Naive B cell (primary cell): ENCODE measurements around the gene PREX1. TPM values are rescaled to one million over a fixed set of nuclear protein-coding genes. Genes with fewer than 3 reads are reported as not detected.

Source experiments
- ATAC-seq, 2 donors: fragments of 150-1000 bp; cut with Tn5 transposase; 2 replicates each; pipeline ENCODE4 v1.10.0; 2021; ENCODE audit warnings: low read depth in 2 of 2, mild to moderate bottlenecking in 2 of 2, moderate library complexity in 2 of 2
- DNase-seq: peaks from one replicate; pipeline ENCODE4 v3.0.0; 2022
- H3K27ac Mint-ChIP-seq, 6 donors: one replicate each; pipeline ENCODE4 v1.8.0; 2020 to 2022; ENCODE audit warnings: mild to moderate bottlenecking in 6 of 6, mixed read lengths in 6 of 6, moderate library complexity in 5 of 6, inconsistent platforms in 2 of 6
- H3K27me3 Mint-ChIP-seq, 3 donors: one replicate each; pipeline ENCODE4 v1.8.0; 2021 to 2022; ENCODE audit warnings: mixed read lengths in 3 of 3, mild to moderate bottlenecking in 1 of 3
- H3K36me3 Mint-ChIP-seq, 2 donors: one replicate each; pipeline ENCODE4 v1.8.0; 2020 to 2022; ENCODE audit warnings: mixed read lengths in 2 of 2, inconsistent platforms in 1 of 2, mild to moderate bottlenecking in 1 of 2
- H3K4me1 Mint-ChIP-seq, 3 donors: one replicate each; pipeline ENCODE4 v1.8.0; 2020 to 2022; ENCODE audit warnings: mixed read lengths in 3 of 3, inconsistent platforms in 1 of 3, mild to moderate bottlenecking in 1 of 3, moderate library complexity in 1 of 3
- H3K4me3 Mint-ChIP-seq, 8 donors: one replicate each; pipeline ENCODE4 v1.8.0; 2020 to 2022; ENCODE audit warnings: mild to moderate bottlenecking in 8 of 8, mixed read lengths in 8 of 8, moderate library complexity in 8 of 8, inconsistent platforms in 2 of 8
- H3K9me3 Mint-ChIP-seq, 7 donors: one replicate each; pipeline ENCODE4 v1.8.0; 2020 to 2022; ENCODE audit warnings: mixed read lengths in 7 of 7, mild to moderate bottlenecking in 5 of 7, inconsistent platforms in 2 of 7, moderate library complexity in 1 of 7
- polyA plus RNA-seq, 6 donors: library from polyadenylated mRNA; unstranded; fragments of 300-500 nt; fragmentation: Illumina TruSeq; gene quantifications; one replicate each; pipeline ENCODE4 v1.2.3, GENCODE V29; 2021; ENCODE audit warnings: low read depth in 6 of 6

PREX1 gene
- polyA plus RNA-seq, 6 donors from 2014 or later, result 13.3 to 37.5 (median 17.1) TPM

DNA sequence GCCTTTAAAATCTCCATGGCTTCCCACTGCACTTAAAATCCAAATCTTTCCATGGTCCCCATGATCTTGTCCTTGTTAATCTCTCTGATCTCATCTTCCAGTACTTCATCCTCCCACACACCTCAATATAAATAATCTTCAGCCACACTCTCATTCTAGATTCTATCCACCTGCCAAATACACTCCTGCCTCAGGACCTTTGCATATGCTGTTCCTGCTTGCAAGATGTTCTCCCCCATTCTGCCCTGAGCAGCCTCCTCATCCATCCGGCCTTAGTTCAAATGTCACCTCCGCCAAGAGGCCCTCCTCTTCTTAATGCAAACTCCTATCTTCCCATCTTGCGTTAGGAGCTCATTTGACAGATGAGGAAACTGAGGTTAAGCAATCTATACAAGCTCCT, 77.4 kb downstream of the PREX1 start:
- peak overlapping the region in 3 of 8 donors; percentile 11 to 74 (median 32) for H3K4me3 Mint-ChIP-seq
- DNase-seq, result no peak
- no peaks in the 10 kb centered on the region for H3K27me3 Mint-ChIP-seq

DNA sequence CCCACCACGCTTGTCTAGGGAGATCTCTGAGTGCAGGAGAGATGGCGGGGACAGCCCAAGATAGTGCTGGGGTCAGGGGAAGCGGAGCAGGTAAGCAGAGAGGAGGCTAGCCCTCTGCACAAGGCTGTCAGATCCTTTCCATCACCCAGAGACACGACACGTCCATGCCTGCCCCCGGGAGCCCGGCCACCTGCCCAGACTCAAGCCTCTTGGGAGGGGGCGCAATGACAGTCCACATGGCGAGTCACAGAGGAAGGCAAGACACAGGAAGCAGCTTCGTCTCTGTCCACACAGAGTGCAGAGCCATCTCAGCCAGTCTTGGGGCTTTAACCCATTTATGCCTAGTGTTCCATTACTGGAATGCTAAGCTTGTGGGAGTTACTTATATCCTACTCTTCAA, 78.4 kb downstream of the PREX1 start:
- peak overlapping the region in 4 of 8 donors; percentile 4 to 59 (median 16) for H3K4me3 Mint-ChIP-seq
- DNase-seq (no peak), ATAC-seq (no peak)
- no peaks in the 10 kb centered on the region for H3K9me3 Mint-ChIP-seq
- no peaks in the 10 kb centered on the region for H3K27me3 Mint-ChIP-seq
- H3K4me1 Mint-ChIP-seq, result peaks cover 59 to 71% (median 70%) of the 10 kb centered on the region in 3 donors
- peak overlapping the region in 4 of 6 donors; percentile 26 to 90 (median 78) for H3K27ac Mint-ChIP-seq
- H3K36me3 Mint-ChIP-seq, result peaks cover 0 to 9% of the 10 kb centered on the region in 2 donors

More for the DNA sequence above, 77.4 kb downstream of the PREX1 start:
- ATAC-seq, result no peak
- Mint-ChIP-seq H3K27ac (peak overlapping the region in 4 of 6 donors; percentile 26 to 49 (median 32)), H3K9me3 (peaks cover 0 to 4% (median 3%) of the 10 kb centered on the region in 7 donors), H3K4me1 (peaks cover 65 to 81% (median 77%) of the 10 kb centered on the region in 3 donors), H3K36me3 (peaks cover 0 to 13% of the 10 kb centered on the region in 2 donors)

DNA sequence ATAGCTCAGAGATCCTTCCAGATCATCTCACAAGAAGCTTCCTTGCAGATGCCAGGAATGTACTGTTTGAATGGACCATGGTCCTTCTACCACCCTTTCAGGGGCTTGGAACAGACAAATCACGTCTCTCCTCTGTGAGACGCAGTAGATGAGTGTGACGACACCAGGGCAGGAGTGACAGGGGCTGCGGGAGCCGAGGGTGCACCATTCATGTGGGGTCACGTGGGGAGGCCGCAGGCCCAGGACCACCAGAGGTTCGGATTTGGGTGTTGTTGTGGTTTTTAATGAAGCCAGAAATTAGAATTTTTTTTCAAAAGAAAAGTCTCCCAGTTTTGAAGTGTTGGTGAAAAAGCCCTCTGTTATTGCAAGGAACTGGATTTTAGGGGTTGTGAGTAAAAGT, 79.2 kb downstream of the PREX1 start:
- DNase-seq (no peak), ATAC-seq (no peak)
- no peaks in the 10 kb centered on the region for H3K27me3 Mint-ChIP-seq
- peaks cover 52 to 64% (median 62%) of the 10 kb centered on the region in 3 donors for H3K4me1 Mint-ChIP-seq
- peak overlapping the region in 5 of 6 donors; percentile 26 to 92 (median 61) for H3K27ac Mint-ChIP-seq
- no peaks in the 10 kb centered on the region for H3K9me3 Mint-ChIP-seq
- peak overlapping the region in 2 of 8 donors; percentile 12 to 50 for H3K4me3 Mint-ChIP-seq
- peaks cover 5 to 13% of the 10 kb centered on the region in 2 donors for H3K36me3 Mint-ChIP-seq

DNA sequence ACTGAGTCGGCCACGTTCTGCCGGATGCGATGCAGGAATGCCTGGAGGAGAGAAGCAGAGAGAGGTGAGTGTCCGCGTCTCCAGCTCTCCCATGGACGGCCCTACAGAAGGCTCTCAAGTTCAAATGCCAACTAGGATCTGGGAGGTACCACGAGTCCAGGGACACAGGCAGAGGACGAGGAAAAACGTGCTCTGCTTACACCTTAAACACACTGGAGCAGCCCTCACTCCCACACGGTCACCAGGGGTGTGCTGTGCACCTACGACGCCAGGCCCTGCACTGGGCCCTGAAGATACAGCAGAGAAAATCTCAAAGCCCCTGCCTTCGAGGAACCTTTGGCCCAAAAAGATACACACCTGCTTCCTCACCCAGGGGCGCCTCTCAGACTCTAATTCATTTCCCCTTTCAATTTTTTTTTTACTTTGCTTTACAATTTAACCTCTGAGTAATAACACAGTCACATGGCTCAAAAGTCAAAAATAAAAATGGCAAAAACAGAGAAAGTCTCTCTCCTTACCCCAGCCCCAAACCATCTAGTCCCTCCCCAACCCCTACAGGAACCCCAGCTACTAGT, 79.9 kb downstream of the PREX1 start:
- H3K27me3 Mint-ChIP-seq, result no peaks in the 10 kb centered on the region
- peak overlapping the region in 4 of 6 donors; percentile 26 to 81 (median 68) for H3K27ac Mint-ChIP-seq
- peak overlapping the region in 5 of 8 donors; percentile 12 to 73 (median 50) for H3K4me3 Mint-ChIP-seq
- peaks cover 11 to 16% of the 10 kb centered on the region in 2 donors for H3K36me3 Mint-ChIP-seq
- no peaks in the 10 kb centered on the region for H3K9me3 Mint-ChIP-seq
- H3K4me1 Mint-ChIP-seq, result peaks cover 52 to 62% (median 58%) of the 10 kb centered on the region in 3 donors
- ATAC-seq (peak; percentile 33 to 53), DNase-seq (no peak)

DNA sequence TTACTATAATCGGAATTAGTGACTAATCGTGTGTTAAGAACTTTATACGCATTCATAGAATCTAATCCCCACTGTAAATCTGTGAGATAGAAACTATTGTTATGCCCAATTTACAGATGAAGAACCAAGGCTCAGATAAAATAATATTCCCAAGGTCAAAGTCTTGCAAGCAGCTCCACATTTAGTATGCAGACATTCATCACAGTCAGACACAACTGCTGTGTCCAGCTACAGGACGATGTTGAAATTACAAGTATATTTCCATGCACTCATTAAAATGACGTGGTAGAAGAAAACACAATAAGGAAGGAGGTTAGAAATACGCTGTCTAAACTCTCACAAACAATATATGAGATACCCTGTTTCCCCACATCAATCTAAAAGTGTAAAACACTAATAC, 82.5 kb downstream of the PREX1 start:
- peaks cover 29 to 51% (median 45%) of the 10 kb centered on the region in 3 donors for H3K4me1 Mint-ChIP-seq
- H3K36me3 Mint-ChIP-seq, result peaks cover 23 to 27% of the 10 kb centered on the region in 2 donors
- no peaks in the 10 kb centered on the region for H3K9me3 Mint-ChIP-seq
- H3K4me3 Mint-ChIP-seq, result no peak overlapping the region
- H3K27me3 Mint-ChIP-seq, result no peaks in the 10 kb centered on the region
- no peak for ATAC-seq
- no peak overlapping the region for H3K27ac Mint-ChIP-seq
- no peak for DNase-seq

DNA sequence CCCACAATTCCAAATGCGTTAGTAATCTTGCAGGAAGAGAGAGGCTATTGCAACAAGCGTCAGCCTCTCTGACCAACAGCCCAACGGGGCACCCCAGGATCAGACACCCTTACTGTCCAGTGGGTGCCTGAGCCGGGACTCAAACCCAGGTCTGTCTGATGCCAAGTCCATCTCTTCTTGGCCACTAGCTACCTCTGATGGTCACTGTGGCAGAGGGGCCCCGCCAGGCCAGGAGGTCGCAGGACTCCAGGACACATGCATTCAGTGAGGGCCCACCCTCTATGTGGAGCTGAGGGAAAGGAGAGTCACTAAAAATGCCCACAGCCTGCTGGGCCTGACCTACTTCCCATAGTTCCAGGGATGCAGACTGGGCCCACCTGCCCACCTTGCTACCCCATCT, 83.3 kb downstream of the PREX1 start:
- Mint-ChIP-seq H3K4me3 (no peak overlapping the region), H3K27me3 (no peaks in the 10 kb centered on the region), H3K27ac (no peak overlapping the region), H3K9me3 (no peaks in the 10 kb centered on the region), H3K4me1 (peaks cover 25 to 51% (median 46%) of the 10 kb centered on the region in 3 donors), H3K36me3 (peaks cover 23 to 27% of the 10 kb centered on the region in 2 donors)
- ATAC-seq (no peak), DNase-seq (no peak)

DNA sequence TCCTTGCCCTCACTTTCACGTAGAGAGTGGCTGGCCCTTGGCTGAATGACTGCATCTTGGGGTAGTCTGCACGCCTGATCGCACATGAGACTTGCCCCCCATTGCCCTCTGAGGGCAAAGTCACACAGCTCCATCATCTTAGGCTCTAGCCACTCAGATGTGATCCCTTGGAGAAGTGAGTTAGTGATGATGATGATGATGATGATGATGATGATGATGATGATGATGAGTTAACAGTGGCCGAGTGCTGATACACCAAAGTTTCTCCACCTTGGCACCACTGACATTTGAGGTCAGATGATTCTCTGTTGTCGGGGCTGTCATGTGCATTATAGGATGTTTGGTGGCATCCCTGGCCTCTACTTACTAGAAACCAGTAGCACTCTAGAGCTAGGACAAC, 84.0 kb downstream of the PREX1 start:
- ATAC-seq (no peak), DNase-seq (no peak)
- Mint-ChIP-seq H3K36me3 (peaks cover 23 to 30% of the 10 kb centered on the region in 2 donors), H3K4me1 (peaks cover 25 to 51% (median 46%) of the 10 kb centered on the region in 3 donors), H3K4me3 (no peak overlapping the region), H3K27me3 (no peaks in the 10 kb centered on the region), H3K9me3 (no peaks in the 10 kb centered on the region), H3K27ac (peak overlapping the region in 1 of 6 donors; percentile 37)

DNA sequence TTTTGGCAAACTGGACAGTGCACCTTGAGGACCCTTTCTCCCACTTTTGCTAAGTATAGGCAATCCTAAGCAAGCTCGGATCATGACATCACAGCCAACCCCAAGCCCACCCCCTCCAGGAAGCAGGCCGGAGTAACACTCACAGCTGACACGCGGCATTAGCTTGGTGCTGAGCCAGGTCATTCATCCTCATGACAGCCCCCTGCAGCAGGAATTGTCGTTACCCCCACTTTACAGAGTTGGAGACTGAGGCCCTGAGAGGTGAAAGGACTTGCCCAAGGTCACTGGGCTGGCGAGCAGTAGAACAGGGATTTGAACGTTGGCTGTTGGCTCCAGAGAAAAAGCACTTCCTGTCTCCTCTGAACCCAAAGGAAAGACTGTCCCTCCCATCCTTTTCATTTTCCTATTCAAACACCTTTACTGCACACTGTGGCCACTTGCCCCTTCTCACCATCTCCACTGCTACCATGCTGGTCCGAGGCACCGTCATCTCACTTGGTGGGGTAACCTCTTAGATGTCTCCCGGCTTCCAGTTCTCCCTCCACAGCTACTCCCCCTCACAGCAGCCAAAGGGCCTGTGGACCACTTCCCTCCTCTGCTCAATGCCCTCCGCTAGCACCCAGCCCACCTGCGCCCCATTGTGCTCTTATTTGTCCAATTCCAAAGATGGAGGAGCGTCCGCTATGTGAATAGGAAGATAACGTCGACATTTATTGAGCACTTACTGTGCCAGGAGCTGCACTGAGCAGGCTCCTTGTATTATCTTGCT, 84.7 kb downstream of the PREX1 start:
- Mint-ChIP-seq H3K4me3 (no peak overlapping the region), H3K4me1 (peaks cover 25 to 51% (median 46%) of the 10 kb centered on the region in 3 donors)

DNA sequence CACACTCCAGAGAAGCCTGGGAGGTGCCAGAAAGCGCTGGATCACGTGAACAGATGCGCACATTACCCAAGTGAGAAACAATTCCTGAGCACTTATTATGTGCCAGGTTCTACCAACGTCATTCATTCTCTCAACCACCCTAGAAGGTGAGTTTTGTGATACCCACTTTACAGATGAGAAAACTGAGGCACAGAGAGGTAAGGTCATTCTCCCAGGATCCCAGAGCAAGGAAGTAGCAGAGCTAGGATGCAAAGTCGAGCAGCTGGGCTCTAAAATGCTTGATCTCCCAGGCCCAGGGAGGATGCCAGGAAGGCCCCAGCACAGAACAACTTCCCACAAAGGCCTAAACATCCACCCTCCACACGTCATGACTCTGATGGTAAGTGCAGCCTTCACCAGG, 85.6 kb downstream of the PREX1 start:
- Mint-ChIP-seq H3K36me3 (peaks cover 27 to 32% of the 10 kb centered on the region in 2 donors), H3K9me3 (no peaks in the 10 kb centered on the region), H3K27ac (peak overlapping the region in 2 of 6 donors; percentile 29 to 72), H3K4me1 (peaks cover 26 to 54% (median 47%) of the 10 kb centered on the region in 3 donors), H3K4me3 (no peak overlapping the region), H3K27me3 (no peaks in the 10 kb centered on the region)
- DNase-seq, result no peak
- ATAC-seq, result no peak

More for the DNA sequence above, 84.7 kb downstream of the PREX1 start:
- Mint-ChIP-seq H3K36me3 (peaks cover 23 to 26% of the 10 kb centered on the region in 2 donors), H3K27ac (peak overlapping the region in 1 of 6 donors; percentile 89), H3K9me3 (no peaks in the 10 kb centered on the region), H3K27me3 (no peaks in the 10 kb centered on the region)
- DNase-seq, result no peak
- ATAC-seq, result no peak

DNA sequence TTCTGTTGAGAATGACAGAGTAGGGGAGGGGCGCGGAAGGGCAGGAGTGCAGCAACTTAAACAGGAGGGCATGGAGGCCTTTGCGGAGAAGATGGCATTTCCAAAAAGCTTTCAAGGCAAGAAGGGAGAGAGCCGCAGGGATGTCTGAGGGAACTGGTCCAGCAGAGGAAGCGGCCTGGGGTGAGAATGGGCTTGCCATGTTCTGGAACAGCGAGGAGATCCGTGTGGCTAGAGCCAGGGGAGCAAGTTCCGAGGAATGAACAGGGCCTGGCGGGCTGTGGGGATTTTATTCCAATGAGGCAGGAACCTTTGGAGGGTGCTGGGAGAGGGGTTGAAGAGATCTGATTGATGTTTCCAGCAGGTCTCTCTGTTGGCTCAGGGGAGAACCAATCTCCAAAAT, 86.1 kb downstream of the PREX1 start:
- Mint-ChIP-seq H3K27ac (peak overlapping the region in 2 of 6 donors; percentile 25 to 72), H3K4me3 (no peak overlapping the region), H3K4me1 (peaks cover 32 to 58% (median 53%) of the 10 kb centered on the region in 3 donors), H3K36me3 (peaks cover 31 to 37% of the 10 kb centered on the region in 2 donors), H3K9me3 (no peaks in the 10 kb centered on the region), H3K27me3 (no peaks in the 10 kb centered on the region)
- ATAC-seq (no peak), DNase-seq (no peak)

DNA sequence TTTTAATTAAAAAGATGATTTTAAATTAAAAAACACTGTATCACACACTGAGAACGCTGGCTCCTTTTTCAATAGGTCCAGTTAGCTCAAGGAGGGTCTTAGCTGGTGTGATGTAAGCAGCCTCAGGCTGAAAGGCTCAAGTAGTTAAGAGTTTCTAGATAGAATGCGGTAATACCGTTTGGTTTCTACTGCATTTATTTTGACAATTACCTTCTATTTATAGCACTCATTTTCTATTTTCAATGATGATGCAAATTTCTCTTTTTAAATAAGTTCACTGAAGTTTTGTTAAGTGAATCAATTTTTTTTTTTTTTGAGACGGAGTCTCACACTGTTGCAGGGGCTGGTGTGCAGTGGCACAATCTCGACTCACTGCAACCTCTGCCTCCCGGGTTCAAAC, 87.1 kb downstream of the PREX1 start:
- H3K36me3 Mint-ChIP-seq, result peaks cover 31 to 37% of the 10 kb centered on the region in 2 donors

DNA sequence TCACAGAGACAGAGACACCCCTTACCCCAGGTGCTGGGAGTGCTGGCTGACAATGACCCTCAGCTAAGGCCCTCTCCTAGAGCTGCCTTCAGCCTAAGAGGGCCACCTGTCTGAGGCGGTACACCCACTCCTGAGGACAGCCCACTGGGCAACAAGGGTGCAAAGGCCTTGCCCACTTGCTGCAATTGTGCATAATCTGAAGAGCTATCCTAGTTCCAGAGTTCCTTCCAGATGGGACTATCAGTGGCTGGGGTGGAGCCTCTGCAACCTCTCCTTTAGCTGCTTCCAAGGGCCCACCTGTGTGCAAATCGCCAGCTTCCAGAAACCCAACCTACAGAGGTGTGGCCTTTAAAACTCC, 87.5 kb downstream of the PREX1 start:
- DNase-seq (no peak), ATAC-seq (no peak)
- Mint-ChIP-seq H3K27me3 (no peaks in the 10 kb centered on the region), H3K27ac (no peak overlapping the region), H3K36me3 (peaks cover 31 to 37% of the 10 kb centered on the region in 2 donors), H3K9me3 (no peaks in the 10 kb centered on the region), H3K4me1 (peaks cover 42 to 67% (median 66%) of the 10 kb centered on the region in 3 donors), H3K4me3 (peak overlapping the region in 3 of 8 donors; percentile 46 to 80 (median 49))

More for the DNA sequence above, 87.1 kb downstream of the PREX1 start:
- ATAC-seq (no peak), DNase-seq (no peak)
- no peak overlapping the region for H3K27ac Mint-ChIP-seq
- H3K27me3 Mint-ChIP-seq, result no peaks in the 10 kb centered on the region
- peak overlapping the region in 1 of 8 donors; percentile 9 for H3K4me3 Mint-ChIP-seq
- no peaks in the 10 kb centered on the region for H3K9me3 Mint-ChIP-seq
- peaks cover 42 to 64% (median 62%) of the 10 kb centered on the region in 3 donors for H3K4me1 Mint-ChIP-seq

DNA sequence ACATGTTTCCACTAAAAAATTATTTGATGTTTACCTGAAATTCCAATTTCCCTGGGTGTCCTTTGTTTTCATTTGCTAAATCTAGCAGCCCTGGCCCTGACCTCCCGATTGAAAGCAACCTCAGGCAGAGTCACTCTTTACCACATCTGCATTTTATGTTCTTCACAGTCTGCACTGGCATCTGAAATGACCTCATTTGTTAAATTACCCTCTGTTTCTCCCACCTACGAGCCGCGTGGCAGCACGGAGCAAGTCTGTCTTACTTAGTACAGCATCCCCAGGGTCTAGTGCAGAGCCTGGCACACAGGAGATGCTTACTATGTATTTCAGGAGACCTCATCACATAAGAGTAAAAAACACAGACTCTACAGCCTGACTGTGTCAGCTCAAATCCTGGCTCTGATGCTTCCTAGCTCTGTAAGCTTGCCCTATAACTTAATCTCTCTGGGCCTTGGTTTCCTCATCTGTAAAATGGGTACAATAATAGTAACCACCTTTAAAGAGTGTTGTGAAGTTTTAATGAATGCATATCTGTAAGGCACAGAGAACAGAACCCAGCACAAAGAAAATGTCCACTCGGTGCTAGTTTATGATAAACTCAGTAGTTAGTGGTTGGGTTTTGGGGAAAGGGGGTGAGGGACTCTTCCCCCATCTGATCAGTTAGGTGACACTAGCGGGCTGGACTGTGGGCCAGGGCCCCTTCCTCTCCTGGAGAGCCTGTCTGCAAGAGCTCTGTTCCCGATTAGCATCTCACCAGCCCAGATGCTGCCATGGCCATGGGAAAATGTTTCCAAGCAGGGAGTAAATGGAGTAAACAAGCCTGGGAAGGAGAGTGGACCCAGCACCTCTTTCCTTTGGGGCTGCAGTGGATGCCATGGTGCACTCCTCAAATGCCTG, 88.2 kb downstream of the PREX1 start:
- H3K4me1 Mint-ChIP-seq, result peaks cover 42 to 70% (median 66%) of the 10 kb centered on the region in 3 donors
- peaks cover 31 to 37% of the 10 kb centered on the region in 2 donors for H3K36me3 Mint-ChIP-seq
- peak overlapping the region in 2 of 8 donors; percentile 25 to 46 for H3K4me3 Mint-ChIP-seq
- ATAC-seq, result no peak
- no peaks in the 10 kb centered on the region for H3K9me3 Mint-ChIP-seq
- H3K27ac Mint-ChIP-seq, result peak overlapping the region in 3 of 6 donors; percentile 22 to 71 (median 36)
- no peak for DNase-seq
- no peaks in the 10 kb centered on the region for H3K27me3 Mint-ChIP-seq
